Glomerular visceral epithelial cell (primary cell): ENCODE results near the gene SRL.

Source experiments
- DNase-seq: peaks from one replicate; pipeline ENCODE4 v3.0.0-alpha.2; 2016; ENCODE audit errors: extremely low spot score

SRL gene

DNA sequence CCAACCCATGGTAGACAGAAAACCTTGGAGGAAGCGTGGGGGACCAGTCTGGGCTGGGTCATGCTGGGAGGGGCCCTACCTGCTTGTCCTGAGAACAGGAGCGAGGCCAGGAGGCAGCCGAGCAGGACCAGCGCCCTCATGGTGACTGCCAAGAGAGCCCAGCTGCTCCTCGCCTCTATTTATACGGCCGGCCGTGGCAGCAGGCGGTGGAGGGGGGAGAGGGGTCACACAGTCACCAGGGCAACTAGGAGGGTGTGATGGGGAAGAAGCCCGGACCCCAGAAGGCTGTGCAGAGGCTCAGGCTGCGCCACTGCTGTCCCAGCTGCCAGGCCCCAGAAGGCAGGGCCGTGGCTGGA lies at the start of gene SRL:
SRL (minus strand) TSS at position 153 of the 356 bp plus-strand sequence; CDS start at position 140, 13 bp downstream.
- no peak for DNase-seq

DNA sequence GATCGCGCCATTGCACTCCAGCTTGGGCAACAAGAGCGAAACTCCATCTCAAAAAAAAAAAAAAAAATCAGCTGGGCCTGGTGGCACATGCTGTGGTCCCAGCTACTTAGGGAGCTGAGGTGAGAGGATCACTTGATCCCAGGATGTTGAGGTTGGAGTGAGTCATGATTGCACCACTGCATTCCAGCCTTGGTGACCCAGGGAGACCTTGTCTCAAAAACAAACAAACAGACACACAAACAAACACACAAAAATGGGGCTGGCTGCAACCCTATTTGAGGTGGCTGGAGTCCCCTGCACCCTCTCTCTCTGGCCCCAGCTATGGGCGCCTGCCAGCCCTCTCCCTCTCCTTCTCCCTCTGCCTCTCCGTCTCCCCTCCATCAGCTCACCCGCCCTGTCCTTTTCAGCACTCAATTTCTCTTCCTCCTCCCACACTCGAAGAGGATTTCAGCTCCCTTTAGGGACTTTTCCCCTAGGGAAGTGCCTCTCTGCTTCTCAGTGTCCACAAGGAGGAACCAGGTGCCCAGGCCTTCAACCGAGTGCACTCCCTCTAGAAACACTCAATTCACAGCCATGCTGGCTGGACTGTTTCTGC lies 48.5 kb upstream of the SRL start:
- DNase-seq = peak; percentile 72

DNA sequence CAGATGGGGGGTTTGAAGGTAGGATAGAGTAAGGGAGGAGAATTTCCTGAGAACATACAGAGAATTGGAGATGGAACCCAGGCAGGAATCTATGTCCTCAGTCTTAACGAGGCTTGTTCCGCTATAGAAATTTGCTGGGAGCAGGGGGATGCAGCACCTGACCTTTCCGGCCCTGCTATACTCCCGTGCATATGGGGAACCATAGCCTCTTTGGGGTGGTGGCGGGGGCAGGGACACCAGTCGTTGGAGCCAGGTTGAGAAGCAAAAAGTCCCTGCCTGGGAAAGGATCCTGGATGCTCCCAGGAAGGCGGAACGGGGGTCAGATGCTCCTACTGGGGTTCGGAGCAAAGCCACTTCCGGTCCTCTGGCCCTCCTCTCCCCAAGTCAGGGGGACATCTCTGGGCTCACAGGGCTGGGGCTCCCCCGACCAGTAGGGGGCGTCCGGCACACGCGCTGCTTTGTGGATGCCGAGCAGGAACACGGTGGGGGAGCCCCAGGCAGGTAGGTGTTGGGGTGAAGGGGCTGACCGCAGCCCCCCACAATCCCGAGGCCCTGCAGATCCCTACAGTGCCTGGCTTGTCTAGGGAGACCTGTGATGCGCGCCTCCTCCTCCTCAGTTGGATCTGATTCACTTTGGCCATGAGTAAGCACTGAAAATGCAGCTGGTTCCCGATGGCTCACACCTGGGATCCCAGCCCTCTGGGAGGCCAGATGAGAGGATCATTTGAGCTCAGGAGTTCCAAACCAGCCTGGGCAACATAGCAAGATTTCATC lies 46.5 kb upstream of the SRL start:
- peak; percentile 58 for DNase-seq

DNA sequence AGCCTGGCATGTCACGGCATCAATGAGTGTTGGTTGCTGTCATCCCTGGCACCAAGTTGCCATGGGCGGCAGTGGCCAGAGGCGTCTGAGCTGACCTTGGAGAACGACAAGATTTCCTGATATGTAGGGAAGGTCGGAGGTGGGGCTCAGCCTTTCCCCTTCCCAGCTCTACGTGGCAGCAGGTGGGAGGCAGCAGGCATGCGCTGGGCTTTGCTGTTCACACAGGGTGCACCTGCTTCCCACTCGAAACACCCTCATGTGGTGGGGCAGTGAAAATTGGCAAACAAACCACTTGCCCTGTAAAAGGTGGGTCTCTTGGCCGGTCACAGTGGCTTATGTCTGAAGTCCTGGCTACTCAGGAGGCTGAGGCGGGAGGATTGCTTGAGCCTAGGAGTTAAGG lies 43.3 kb upstream of the SRL start:
- DNase-seq = no peak

DNA sequence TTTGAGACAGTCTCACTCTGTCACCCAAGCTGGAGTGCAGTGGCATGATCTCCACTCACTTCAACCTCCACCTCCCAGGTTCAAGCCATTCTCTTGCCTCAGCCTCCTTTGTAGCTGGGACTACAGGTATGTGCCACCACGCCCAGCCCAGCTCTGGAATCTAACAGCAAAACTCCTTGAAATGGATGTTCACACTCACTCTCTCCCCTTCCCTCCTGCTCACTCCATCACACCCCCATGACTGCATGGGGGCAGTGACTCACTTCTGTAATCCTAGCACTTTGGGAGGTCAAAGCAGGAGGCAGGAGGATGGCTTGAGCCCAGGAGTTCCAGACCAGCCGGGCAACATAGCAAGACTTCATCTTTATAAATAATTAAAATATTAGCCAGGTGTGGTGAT lies 42.1 kb upstream of the SRL start:
- no peak for DNase-seq

DNA sequence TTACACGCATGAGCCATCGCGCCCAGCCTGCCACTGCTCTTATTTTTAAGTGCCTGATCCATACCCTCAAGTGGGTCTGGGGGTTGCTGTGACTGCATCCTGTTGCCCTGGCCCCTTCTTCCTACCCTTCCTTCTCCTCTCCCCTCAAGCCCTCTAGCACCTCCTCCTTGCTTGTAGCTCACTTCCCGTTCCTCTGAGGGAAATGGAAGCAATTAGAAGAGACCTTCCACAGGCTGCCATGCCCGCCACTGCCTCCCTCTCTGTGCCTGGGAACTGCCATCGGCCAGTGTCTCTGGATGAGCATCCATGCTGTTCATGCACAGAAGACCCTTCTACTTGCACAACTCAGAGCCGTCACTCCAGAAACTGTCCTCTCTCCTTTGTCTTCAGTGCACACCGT lies 41.6 kb upstream of the SRL start:
- no peak for DNase-seq

DNA sequence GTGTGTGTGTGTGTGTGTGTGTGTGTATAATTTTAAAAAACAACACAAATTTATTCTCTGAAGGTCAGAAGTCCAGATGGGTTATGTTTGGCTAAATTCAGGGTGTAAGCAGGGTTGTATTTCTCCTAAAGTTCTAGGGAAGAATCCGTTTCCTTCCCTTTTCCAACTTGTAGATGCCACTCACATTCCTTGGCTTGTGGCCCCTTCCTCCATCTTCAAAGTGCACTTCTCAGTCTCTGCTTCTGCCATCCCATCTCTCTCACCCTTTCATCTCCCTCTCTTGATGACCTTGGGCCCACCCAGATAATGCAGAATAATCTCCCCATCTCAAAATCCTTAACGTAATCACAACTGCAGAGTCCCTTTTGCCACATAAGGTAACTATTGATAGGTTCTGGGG lies 38.7 kb upstream of the SRL start:
- DNase-seq = no peak

DNA sequence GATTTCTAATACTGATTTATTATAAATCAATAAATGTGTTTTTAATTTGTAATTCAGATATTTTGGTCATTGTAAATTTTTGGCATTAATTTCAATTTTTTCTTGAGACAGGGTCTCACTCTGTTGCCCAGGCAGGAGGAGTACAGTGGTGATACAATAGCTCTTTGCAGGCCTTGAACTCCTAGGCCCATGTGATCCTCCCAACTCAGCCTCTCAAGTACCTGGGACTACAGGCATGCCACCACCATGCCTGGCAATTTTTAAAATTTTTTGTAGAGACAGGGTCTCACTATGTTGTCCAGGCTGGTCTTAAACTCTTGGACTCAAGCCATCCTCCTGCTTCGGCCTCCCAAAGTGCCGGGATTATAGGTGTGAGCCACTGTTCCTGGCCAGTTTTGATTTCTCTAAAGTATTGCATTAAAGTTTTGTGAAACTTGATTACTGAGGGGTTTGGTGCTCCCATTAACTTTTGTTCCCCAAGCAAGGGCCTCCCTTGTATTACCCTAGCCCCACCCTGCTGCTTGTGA lies 36.2 kb upstream of the SRL start:
- DNase-seq = no peak

DNA sequence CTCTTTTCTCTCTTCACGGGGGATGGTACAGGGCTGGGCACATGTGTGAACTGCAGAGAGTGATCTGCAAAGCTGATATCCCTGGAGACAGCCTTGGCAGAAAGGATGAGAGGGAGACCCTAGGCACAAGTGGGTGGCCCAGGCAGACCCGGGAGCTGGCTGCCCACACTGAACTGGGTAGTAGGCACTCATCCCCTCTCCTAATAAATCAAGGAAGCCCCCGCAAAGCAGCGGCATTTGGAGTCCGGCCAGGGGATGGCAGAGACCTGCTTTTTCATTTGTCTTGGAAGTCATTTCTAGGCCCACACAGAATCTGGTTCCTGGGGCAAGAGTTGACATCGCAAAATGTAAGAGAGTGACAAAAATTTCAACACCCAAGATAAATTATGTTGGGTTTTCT lies 34.0 kb upstream of the SRL start:
- DNase-seq = no peak

DNA sequence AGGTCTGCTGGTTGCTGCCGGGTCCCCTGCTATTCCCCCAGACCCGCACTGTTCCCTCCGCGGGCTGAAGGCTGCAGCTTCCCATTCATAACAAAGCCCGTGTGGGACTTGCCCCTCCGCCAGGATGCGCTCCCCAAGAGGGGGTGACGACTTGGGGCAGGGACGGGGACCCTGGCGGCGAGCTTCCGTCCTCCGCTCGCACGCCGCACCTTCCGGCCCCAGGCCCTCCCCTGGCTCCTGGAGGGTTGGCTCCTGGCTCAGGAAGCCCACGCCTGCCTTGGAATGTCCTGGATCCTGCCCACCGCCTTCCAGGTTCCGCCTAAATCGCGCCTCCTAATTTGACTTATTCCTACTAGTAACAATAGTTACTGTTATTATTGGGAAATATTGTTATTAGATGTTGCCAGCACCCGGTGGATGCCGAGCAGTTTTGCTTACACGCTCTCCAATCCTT lies 32.0 kb upstream of the SRL start:
- peak; percentile 64 for DNase-seq

DNA sequence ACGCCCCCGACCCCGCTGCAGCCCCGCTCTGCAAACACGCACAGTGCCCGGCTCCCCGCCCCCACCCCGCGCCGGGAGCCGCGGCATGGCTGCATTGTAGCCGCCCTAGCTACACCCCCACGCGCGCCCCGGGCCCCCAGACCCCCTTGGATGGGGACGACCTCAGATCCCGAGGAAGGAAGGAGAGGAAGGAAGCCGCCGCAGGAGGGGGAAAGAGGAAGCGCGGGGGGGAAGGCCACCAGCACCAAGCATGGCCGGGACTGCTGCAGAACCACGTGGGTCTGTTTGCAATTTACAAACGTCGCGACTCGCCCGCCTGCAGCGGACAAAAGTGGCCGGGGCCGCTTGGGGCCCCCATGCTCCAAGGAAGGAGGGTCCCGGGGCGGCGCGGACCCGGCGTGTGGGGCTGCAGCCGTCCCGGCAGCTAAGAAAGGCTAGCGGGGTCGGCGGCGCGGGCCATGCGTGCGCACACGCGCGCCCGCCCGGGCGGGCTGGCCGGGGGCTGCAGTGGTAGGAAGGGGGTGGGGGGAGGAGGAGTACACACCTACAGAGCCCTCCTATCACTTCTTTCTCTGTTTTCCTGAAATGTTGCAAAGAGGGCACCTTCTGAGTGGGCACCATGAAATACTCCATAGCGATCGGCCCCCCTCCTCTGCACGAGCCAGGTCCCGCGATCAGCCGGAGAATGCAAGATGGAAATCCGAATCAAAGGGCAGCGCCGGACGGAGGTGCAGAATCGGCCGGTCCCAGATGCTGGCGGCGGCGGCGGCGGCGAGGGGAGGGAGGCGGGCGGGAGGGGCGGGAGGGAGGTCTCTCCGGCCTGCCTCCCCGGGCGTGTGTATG lies 30.5 kb upstream of the SRL start:
- peak; percentile 20 for DNase-seq

DNA sequence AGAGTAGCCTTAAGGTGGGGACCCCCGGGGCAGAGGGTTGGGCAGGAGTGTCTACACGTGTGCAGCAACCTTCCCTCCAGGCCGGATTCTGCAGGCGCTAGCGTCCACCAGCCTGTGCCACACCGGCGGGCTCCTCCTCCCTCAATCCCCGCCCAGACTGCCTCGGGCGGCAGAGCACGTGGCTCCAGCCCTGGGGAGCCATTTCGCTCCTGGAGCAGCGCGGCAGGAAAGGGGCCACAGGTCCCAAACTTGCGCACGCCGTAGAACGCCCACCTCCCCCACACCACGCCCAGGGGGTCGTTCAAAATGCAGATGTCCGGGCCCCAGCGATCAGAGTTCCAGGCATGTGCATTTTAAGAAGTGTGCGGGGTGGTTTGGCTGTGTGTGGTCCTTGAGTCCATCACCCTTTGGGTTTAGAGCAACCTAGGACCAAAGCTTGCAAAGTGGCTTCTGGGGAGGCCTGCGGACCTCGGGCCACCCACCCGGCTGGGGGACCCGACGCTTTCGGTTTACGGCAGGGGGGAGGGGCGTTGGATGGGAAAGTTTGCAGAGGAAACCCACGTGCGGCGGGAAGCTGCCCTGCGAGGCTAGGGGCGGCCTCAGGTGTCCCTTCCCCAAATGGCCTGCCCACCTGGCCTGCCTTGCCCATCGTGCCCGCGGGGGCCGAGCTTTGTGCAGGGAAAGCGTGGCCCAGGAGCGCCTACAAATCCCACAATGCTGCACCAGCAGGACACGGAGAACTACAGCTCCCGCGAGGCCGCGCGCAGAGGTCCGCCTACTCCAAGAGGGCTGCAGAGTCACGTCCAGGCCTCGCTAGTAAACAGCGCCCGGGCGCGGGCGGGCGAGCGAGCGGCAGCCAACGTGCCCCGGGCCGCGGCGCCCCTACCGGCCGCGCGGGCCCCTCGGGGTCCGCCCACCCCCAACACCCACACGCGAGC lies 29.6 kb upstream of the SRL start:
- DNase-seq = peak; percentile 84

DNA sequence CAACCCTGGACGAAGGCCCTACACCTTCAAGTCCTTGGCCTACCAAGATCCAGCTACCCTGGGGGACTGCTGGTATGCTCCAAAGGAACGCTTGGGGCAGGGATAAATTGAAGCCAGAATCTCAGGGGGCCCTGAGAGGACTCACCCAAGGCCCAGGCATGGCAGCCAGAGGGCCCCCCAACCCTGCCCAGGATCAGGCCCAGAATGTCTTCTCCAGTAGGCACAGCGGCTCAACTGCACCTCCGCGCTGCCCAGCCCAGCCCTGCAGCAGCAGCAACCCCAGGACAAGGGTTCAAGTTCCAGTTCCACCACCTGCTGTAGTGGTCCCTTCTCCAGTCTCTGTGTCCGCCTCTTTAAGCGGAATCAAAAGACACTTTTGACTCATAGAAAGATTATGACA lies 28.7 kb upstream of the SRL start:
- no peak for DNase-seq

DNA sequence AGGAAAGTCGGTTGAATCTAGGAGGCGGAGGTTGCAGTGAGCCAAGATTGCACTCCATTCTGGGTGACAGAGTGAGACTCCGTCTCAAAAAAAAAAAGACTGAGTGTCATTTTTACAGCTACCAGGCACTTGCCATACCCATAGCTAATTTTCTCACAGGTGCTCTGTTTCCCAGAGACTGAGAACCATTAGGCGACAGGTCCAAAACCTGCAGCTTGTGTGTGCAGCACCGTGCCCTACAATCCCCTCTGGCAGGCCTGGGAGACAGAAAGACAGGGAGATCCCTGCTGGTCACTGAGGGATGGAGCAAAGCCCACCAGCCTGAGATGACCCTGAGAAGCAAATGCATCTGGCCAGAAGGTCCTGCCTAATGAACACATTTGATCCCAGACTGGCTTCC lies 28.2 kb upstream of the SRL start:
- DNase-seq = no peak

DNA sequence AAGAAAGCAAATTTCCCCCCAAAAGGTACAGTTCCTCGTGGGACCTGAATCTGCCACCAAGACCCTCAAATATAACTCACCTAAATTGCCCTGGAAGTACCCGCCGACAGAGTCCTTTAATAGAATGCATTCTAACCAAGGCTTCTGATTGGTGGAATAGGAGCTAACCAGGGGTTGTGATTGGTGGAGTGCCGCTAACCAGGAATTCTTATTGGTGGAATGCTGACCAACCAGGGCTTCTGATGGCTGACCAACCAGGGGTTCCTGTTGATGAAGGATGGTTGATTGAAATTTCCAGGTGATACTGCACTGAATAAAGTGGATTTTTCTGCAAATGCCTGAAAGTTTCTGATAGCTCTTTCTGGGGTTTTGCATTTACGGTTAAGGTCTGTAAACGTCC lies 24.5 kb upstream of the SRL start:
- DNase-seq = peak; percentile 20

DNA sequence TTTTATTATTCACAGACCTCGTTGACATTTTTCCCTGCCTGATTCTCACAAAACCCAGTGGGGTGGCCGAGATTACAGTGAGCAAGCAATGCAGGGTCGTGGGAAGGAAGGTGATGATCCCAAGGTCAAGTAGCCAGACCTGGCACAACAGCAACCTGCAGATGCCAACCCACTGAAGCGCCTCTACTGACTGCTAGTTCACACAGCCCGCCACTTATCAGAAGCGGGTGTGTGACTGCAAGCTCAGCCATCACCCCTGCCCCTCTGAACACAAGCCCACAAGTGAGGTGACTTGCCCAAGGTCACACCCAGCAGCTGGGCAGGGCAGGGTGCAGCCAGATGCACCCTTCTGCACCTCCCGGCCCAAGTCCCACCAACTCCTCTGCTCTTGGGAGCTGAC lies 23.8 kb upstream of the SRL start:
- DNase-seq = no peak

DNA sequence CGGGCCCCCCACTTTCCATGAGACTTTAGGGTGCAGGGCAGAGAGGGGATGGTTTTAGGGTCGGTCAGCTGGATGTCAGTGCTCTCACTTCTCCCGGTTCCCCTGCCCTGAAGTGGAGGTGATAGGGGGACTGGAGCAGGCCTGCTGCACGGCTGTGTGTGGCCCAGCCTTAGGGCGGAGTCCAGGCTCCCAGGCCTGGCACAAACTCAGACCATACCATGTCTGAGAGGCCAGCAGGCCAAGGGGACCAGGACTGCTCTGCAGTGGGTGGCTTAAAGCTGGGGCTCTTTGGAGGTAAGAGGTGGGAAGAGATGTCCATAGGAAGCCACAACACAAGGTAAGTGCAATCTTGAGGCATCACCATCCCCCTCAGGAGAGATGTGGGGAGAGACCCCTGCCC lies 22.7 kb upstream of the SRL start:
- DNase-seq = no peak

DNA sequence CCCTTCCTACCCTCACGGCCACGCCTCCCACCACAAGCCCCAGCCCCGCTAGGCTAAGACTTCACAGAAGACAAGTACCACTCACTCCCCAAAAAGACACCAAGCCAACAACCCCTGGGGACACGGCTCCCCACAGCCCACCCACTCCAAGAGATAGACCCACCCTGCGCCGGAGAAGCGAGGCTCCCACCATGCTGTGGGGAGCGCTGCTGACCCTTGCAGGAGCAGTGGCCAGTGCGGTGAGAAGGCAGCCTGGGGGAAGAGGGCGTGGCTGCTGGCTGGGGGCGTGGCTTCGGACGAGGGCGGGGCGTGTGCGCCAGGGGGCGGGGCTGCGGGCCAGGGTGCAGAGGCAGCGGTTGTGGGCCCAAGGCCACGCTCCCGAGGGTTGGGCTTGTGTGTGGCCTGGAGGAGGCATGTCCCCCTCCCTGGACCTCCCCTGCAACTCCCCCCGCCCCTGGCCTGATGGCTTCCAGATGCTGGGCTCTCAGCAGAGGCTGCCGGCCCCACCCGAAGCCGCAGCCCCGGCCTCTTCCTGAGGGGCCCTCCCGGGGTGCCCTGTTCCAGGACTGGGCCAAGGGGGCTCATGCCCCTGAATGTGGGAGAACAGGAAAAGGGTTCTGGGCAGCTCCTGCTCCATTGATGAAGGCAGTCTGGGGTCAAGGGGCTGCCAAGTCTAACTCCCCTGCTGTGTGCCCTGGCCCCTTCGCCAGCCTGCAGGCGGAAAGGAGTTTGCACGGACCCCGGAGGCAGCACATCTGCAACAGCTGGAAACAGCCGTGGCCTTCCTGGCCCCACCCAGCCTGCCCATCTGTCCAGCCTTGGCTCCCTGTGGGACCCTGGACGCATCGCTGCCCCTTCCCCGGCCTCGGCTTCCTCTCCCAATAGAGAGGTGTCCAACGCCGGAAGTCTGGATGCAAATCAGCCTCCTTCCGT lies 21.9 kb upstream of the SRL start:
- no peak for DNase-seq

DNA sequence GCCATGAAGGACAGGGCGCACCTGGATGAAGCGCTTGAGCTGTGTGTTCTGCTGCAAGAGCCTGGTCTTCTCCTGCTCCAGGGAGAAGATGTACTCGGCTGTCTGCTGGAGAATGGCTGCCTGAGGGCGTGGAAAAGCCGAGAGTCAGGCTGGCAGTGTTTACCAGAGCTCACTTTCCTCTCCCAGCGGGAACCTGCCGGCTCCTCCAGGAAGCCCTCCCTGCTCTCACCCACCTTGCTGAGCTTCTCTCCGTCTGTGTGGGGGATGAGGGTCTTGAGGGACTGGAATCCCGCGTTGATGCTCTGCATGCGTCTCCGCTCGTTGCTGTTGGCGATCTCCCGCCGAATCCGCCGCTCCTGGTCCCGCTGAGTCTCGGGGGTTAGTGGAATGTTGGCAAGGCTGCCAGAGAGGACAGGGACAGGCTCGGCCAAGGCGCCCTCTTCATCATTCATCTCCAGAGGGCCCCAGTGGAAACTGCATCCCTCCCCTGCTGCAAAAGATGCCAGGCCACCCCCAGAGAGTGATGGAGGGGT lies 20.5 kb upstream of the SRL start:
- no peak for DNase-seq

DNA sequence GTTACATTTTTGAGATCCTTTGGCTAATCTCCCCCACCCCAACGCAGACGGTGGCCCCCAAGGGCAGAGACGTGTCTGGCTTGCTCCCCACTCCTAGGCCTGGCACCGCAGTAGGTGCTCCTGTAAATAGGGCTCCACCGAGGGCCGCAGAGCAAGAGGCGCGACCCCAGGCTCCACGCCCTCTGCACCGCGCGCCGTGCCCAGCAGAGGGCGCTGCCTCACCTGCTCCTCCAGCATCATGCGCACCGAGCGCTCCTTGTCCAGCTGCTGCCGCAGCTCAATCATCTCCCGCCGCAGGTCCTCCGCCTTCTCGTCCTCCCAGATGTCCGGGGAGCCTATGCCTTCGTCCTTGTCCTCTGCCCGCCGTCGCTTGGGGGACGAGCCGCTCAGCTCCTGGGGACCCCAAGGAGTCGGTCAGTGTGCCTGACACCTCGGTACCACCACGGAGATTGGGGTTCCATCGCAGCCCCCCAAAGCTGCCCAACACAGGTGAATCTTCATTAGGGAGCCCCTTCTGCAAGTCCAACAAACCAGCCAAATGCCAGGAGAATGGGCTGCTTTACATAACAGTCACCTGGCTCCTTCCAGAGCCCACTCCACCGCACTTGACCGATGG lies 19.8 kb upstream of the SRL start:
- peak; percentile 27 for DNase-seq
